Uterus (tissue), 2 donors: ENCODE results near the gene GRIP1.

Experiments
- POLR2A ChIP-seq, 2 donors: fragments of 450-650 bp; IDR thresholded peaks; one replicate each; pipeline ENCODE4 v1.6.1; 2016; ENCODE audit warnings: antibody characterized with exemption in 2 of 2, mild to moderate bottlenecking in 1 of 2, moderate library complexity in 1 of 2
- TF ChIP-seq, protein P1 (sequence below), 4 experiments: fragments of 200-600 bp in 2 of 4; fragments of 450-650 bp in 2 of 4; sonication (generic) in 2 of 4; IDR thresholded peaks; one replicate each; pipeline ENCODE4 v1.5.1; 2016 to 2019; ENCODE audit warnings: antibody characterized with exemption in 4 of 4, mild to moderate bottlenecking in 2 of 4, moderate library complexity in 1 of 4

DNA sequence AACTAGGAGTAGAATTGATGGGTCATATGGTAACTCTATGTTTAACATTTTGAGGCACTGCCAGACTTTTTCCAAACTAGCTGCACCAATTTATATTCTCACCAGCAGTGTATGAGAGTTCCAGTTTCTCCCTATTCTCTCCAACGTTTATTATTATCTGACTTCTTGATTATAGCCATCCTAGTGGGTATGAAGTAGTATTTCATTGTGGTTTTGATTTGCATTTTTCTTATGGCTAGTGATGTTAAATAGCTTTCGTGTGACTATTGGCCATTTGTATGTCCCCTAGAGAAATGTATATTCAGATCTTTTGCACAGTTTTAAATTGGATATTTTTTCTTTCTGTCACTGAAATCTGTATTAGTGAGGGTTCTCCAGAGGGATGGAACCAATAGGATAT, 338.7 kb downstream of the GRIP1 start:
- TF ChIP-seq, protein P1, sequence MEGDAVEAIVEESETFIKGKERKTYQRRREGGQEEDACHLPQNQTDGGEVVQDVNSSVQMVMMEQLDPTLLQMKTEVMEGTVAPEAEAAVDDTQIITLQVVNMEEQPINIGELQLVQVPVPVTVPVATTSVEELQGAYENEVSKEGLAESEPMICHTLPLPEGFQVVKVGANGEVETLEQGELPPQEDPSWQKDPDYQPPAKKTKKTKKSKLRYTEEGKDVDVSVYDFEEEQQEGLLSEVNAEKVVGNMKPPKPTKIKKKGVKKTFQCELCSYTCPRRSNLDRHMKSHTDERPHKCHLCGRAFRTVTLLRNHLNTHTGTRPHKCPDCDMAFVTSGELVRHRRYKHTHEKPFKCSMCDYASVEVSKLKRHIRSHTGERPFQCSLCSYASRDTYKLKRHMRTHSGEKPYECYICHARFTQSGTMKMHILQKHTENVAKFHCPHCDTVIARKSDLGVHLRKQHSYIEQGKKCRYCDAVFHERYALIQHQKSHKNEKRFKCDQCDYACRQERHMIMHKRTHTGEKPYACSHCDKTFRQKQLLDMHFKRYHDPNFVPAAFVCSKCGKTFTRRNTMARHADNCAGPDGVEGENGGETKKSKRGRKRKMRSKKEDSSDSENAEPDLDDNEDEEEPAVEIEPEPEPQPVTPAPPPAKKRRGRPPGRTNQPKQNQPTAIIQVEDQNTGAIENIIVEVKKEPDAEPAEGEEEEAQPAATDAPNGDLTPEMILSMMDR (IDR thresholded peaks at IDR 0.05), result no peak
- TF ChIP-seq POLR2A (IDR thresholded peaks at IDR 0.05), result no peak
